MM.1S (cell line): ENCODE measurements around the gene DLX3.
A peak's percentile ranks its signal among the peaks of the same experiment; 100 is the strongest.

Experiments used
- DNase-seq: peaks from one replicate; pipeline ENCODE4 v3.0.0-alpha.2; 2015
- H2AFZ ChIP-seq: fragments of 300-600 bp; sonication (generic); 2 replicates; pipeline ENCODE4 v1.6.0; 2016; ENCODE audit warnings: antibody characterized with exemption, low read length
- H3F3A ChIP-seq: fragments of 300-600 bp; sonication (generic); 2 replicates; pipeline ENCODE4 v1.6.1; 2016; ENCODE audit warnings: mild to moderate bottlenecking, antibody characterized with exemption, low read length, moderate library complexity, mixed read lengths; ENCODE audit not compliant: insufficient read depth
- H3K27ac ChIP-seq: fragments of 300-600 bp; sonication (generic); 2 replicates; pipeline ENCODE4 v1.5.1; 2016; ENCODE audit warnings: mild to moderate bottlenecking, low read length
- H3K27me3 ChIP-seq: fragments of 300-600 bp; sonication (generic); replicated peaks from 2 replicates; pipeline ENCODE4 v1.6.0; 2016; ENCODE audit warnings: low read length; ENCODE audit not compliant: insufficient read depth
- H3K36me3 ChIP-seq: fragments of 300-600 bp; sonication (generic); replicated peaks from 2 replicates; pipeline ENCODE4 v1.6.1; 2016; ENCODE audit warnings: mild to moderate bottlenecking, low read length, mixed read lengths; ENCODE audit not compliant: insufficient read depth
- H3K4me1 ChIP-seq: fragments of 300-600 bp; sonication (generic); 2 replicates; pipeline ENCODE4 v1.6.1; 2016; ENCODE audit warnings: low read length, mixed read lengths
- H3K4me2 ChIP-seq: fragments of 300-600 bp; sonication (generic); 2 replicates; pipeline ENCODE4 v1.6.0; 2016; ENCODE audit warnings: low read depth, low read length
- H3K4me3 ChIP-seq: fragments of 300-600 bp; sonication (generic); 2 replicates; pipeline ENCODE4 v1.5.1; 2016; ENCODE audit warnings: low read length, mixed read lengths
- H3K79me2 ChIP-seq: fragments of 300-600 bp; sonication (generic); 2 replicates; pipeline ENCODE4 v1.6.1; 2016; ENCODE audit warnings: mixed run types, low read length, mixed read lengths
- H3K9ac ChIP-seq: fragments of 300-600 bp; sonication (generic); 2 replicates; pipeline ENCODE4 v1.6.1; 2016; ENCODE audit warnings: low read length, mixed read lengths
- H3K9me2 ChIP-seq: fragments of 300-600 bp; sonication (generic); replicated peaks from 2 replicates; pipeline ENCODE4 v1.6.1; 2016; ENCODE audit warnings: mild to moderate bottlenecking, low read length, mixed read lengths; ENCODE audit not compliant: insufficient read depth
- H3K9me3 ChIP-seq: fragments of 300-600 bp; sonication (generic); replicated peaks from 2 replicates; pipeline ENCODE4 v1.6.1; 2016; ENCODE audit warnings: mild to moderate bottlenecking, low read length, mixed read lengths; ENCODE audit not compliant: insufficient read depth
- H4K20me1 ChIP-seq: fragments of 300-600 bp; sonication (generic); 2 replicates; pipeline ENCODE4 v1.6.1; 2016; ENCODE audit warnings: mild to moderate bottlenecking, low read length, moderate library complexity, mixed read lengths; ENCODE audit not compliant: insufficient read depth
- CTCF ChIP-seq: fragments of 300-600 bp; sonication (generic); IDR thresholded peaks from 2 replicates; pipeline ENCODE4 v1.5.1; 2016; ENCODE audit warnings: antibody characterized with exemption, low read length, mixed read lengths
- EZH2 ChIP-seq: fragments of 300-600 bp; sonication (generic); optimal IDR thresholded peaks from 2 replicates; pipeline ENCODE3; 2017; ENCODE audit warnings: low read depth, mild to moderate bottlenecking, antibody characterized with exemption, low read length, mixed read lengths
- EZH2phosphoT487 ChIP-seq: fragments of 300-600 bp; sonication (generic); IDR thresholded peaks from 2 replicates; pipeline ENCODE4 v1.6.1; 2018; ENCODE audit warnings: antibody characterized with exemption, low read length

Gene DLX3

GRCh38 chr17:49995055-49995738, at the start of gene DLX3:
Gene DLX3, minus strand, starts transcription at chr17:49995224. Its CDS starts 226 bp downstream, at chr17:49994998.
- H2AFZ ChIP-seq: no peak within 1 kb of the TSS
- H3K36me3 ChIP-seq: no peaks in the 10 kb centered on the region
- peak within 1 kb of the TSS; percentile 22; the same call in 1 of the 2 replicates for H3K4me2 ChIP-seq
- H3K9me3 ChIP-seq: no peaks in the 10 kb centered on the region
- no peaks in the 10 kb centered on the region for H4K20me1 ChIP-seq
- TF ChIP-seq CTCF (no peak), EZH2phosphoT487 (no peak), EZH2 (no peak)
- H3K79me2 ChIP-seq: no peaks in the 10 kb centered on the region
- no peak within 1 kb of the TSS for H3K27ac ChIP-seq
- no peak within 1 kb of the TSS for H3K9ac ChIP-seq
- no peaks in the 10 kb centered on the region for H3K9me2 ChIP-seq
- H3F3A ChIP-seq: no peaks in the 10 kb centered on the region; the same call in 1 of the 2 replicates
- H3K27me3 ChIP-seq: peaks cover 91% of the 10 kb centered on the region
- H3K4me1 ChIP-seq: no peaks in the 10 kb centered on the region
- H3K4me3 ChIP-seq: no peak within 1 kb of the TSS
- DNase-seq: no peak

- no peak for DNase-seq
- no peaks in the 10 kb centered on the region for H3K4me1 ChIP-seq
These were observed 49.5 kb upstream of the DLX3 start for GRCh38 chr17:50044483-50044882.

GRCh38 chr17:50043290-50044148, 48.5 kb upstream of the DLX3 start:
- Histone ChIP-seq H3F3A (no peaks in the 10 kb centered on the region), H3K4me1 (no peaks in the 10 kb centered on the region), H3K27ac (no peak overlapping the region), H3K36me3 (no peaks in the 10 kb centered on the region), H3K4me2 (no peak overlapping the region), H3K27me3 (no peaks in the 10 kb centered on the region), H3K4me3 (no peak overlapping the region), H3K9ac (no peak overlapping the region), H3K9me3 (no peaks in the 10 kb centered on the region), H3K9me2 (no peaks in the 10 kb centered on the region), H2AFZ (no peak overlapping the region), H3K79me2 (no peaks in the 10 kb centered on the region), H4K20me1 (no peaks in the 10 kb centered on the region)
- TF ChIP-seq CTCF (no peak), EZH2phosphoT487 (no peak), EZH2 (no peak)
- DNase-seq: no peak

More at GRCh38 chr17:50044483-50044882, 49.5 kb upstream of the DLX3 start:
- Histone ChIP-seq H3F3A (no peaks in the 10 kb centered on the region), H3K9me3 (no peaks in the 10 kb centered on the region), H3K79me2 (no peaks in the 10 kb centered on the region), H3K4me2 (no peak overlapping the region), H3K4me3 (no peak overlapping the region), H3K9ac (no peak overlapping the region), H4K20me1 (no peaks in the 10 kb centered on the region), H3K36me3 (no peaks in the 10 kb centered on the region), H3K27ac (no peak overlapping the region), H3K27me3 (0 out of 2 replicates have a peak, but pooled peaks cover 4% of the 10 kb centered on the region), H2AFZ (no peak overlapping the region), H3K9me2 (no peaks in the 10 kb centered on the region)
- no peak for TF ChIP-seq EZH2
- TF ChIP-seq EZH2phosphoT487: no peak
- no peak for TF ChIP-seq CTCF
